Measurements from ENCODE around the gene MAGOH. TPM values are rescaled to one million over a fixed set of nuclear protein-coding genes. Genes with fewer than 3 reads are reported as not detected.

Gene MAGOH
- total RNA-seq, 2 experiments from 2014 or later: 90.9 to 91.4 TPM

GRCh38 chr1:53271446-53272090 is 33.2 kb upstream of the MAGOH start:
- no peak for ATAC-seq
- no peaks in the 10 kb centered on the region for H3K4me1 Mint-ChIP-seq (ENCODE audit: low read depth)
- H3K36me3 Mint-ChIP-seq (ENCODE audit: low read depth): peaks cover 48% of the 10 kb centered on the region
- no peak overlapping the region for H3K27ac Mint-ChIP-seq
- POLR2A ChIA-PET: no interaction called here
- no peak for TF ChIP-seq CTCF (IDR thresholded peaks at IDR 0.05)
- no peak overlapping the region for H3K4me3 Mint-ChIP-seq
- DNase-seq: no peak
- intact Hi-C loops (cut with micrococcal nuclease): no loop called here
- CTCF ChIA-PET: interaction anchor here (1.9 kb wide), 1 partner anchor 122 kb away, joined by 5 read pairs; no protein-coding TSS in a partner anchor
- no peaks in the 10 kb centered on the region for H3K9me3 Mint-ChIP-seq
- H3K27me3 Mint-ChIP-seq: no peaks in the 10 kb centered on the region

- ATAC-seq: no peak
- H3K36me3 Mint-ChIP-seq (ENCODE audit: low read depth): peaks cover 51% of the 10 kb centered on the region
- CTCF ChIA-PET: interaction anchor here (0.6 to 1.3 kb wide), 2 partner anchors 8 to 127 kb away, joined by 4 read pairs; no protein-coding TSS in a partner anchor
- intact Hi-C loops (cut with micrococcal nuclease): no loop called here
- no peak overlapping the region for H3K27ac Mint-ChIP-seq
- no peak for DNase-seq
- H3K4me1 Mint-ChIP-seq (ENCODE audit: low read depth): no peaks in the 10 kb centered on the region
- POLR2A ChIA-PET: interaction anchor here (1.1 kb wide), 1 partner anchor 18 kb away, joined by 4 read pairs; no protein-coding TSS in a partner anchor
- H3K4me3 Mint-ChIP-seq: no peak overlapping the region
- H3K27me3 Mint-ChIP-seq: no peaks in the 10 kb centered on the region
- H3K9me3 Mint-ChIP-seq: no peaks in the 10 kb centered on the region
- TF ChIP-seq CTCF (IDR thresholded peaks at IDR 0.05): no peak
These were observed 32.6 kb upstream of the MAGOH start for GRCh38 chr1:53270873-53271272.

- intact Hi-C loops (cut with micrococcal nuclease): no loop called here
- no peaks in the 10 kb centered on the region for H3K4me1 Mint-ChIP-seq (ENCODE audit: low read depth)
- H3K9me3 Mint-ChIP-seq: no peaks in the 10 kb centered on the region
- POLR2A ChIA-PET: interaction anchor here (1.1 kb wide), 1 partner anchor 18 kb away, joined by 4 read pairs; no protein-coding TSS in a partner anchor
- DNase-seq: no peak
- TF ChIP-seq CTCF (IDR thresholded peaks at IDR 0.05): no peak
- ATAC-seq: peak; percentile 47
- no peak overlapping the region for H3K4me3 Mint-ChIP-seq
- CTCF ChIA-PET: interaction anchor here (0.6 to 1.3 kb wide), 2 partner anchors 8 to 203 kb away, joined by 3 to 4 read pairs; no protein-coding TSS in a partner anchor
- H3K27me3 Mint-ChIP-seq: no peaks in the 10 kb centered on the region
- H3K27ac Mint-ChIP-seq: no peak overlapping the region
- H3K36me3 Mint-ChIP-seq (ENCODE audit: low read depth): peaks cover 53% of the 10 kb centered on the region
These were observed 31.8 kb upstream of the MAGOH start for GRCh38 chr1:53270107-53270506.

- no peak overlapping the region for H3K27ac Mint-ChIP-seq
- intact Hi-C loops (cut with micrococcal nuclease): no loop called here
- no peaks in the 10 kb centered on the region for H3K4me1 Mint-ChIP-seq (ENCODE audit: low read depth)
- CTCF ChIA-PET: interaction anchor here (1.1 to 2.1 kb wide), 3 partner anchors 10 to 126 kb away, joined by 3 to 11 read pairs (median 7); no protein-coding TSS in a partner anchor
- no peaks in the 10 kb centered on the region for H3K9me3 Mint-ChIP-seq
- ATAC-seq (no peak), DNase-seq (no peak)
- H3K36me3 Mint-ChIP-seq (ENCODE audit: low read depth): peaks cover 58% of the 10 kb centered on the region
- H3K27me3 Mint-ChIP-seq: no peaks in the 10 kb centered on the region
- POLR2A ChIA-PET: interaction anchor here (0.7 kb wide), 1 partner anchor 107 kb away, joined by 5 read pairs; no protein-coding TSS in a partner anchor
- no peak overlapping the region for H3K4me3 Mint-ChIP-seq
- TF ChIP-seq CTCF (IDR thresholded peaks at IDR 0.05): no peak
These were observed 29.4 kb upstream of the MAGOH start for GRCh38 chr1:53267761-53268160.

DNA sequence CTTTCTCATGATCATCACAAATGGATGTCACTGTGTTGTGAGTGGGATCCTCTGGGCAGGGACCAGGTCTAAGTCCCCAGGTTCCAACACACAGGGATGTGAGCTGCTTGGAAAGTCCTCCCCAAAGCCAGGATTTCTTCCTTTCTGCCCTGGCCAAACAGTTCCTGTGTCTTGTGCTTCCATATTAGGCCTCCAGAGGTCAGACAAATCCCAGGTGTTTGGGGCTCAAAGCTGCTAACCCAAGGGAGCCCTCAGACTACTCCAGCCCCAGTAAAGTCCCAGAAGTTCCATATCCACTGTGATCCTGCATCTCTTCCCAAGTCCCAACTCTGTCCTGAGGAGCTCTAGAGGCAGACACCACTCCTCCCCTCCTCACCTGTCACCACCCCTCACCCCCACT is 27.7 kb upstream of the MAGOH start:
- H3K27me3 Mint-ChIP-seq: no peaks in the 10 kb centered on the region
- no peak overlapping the region for H3K27ac Mint-ChIP-seq
- intact Hi-C loops (cut with micrococcal nuclease): no loop called here
- ChIA-PET POLR2A (no interaction called here), CTCF (no interaction called here)
- peak; percentile 13 for ATAC-seq
- TF ChIP-seq CTCF (IDR thresholded peaks at IDR 0.05): no peak
- no peaks in the 10 kb centered on the region for H3K9me3 Mint-ChIP-seq
- H3K4me3 Mint-ChIP-seq: no peak overlapping the region
- H3K4me1 Mint-ChIP-seq (ENCODE audit: low read depth): no peaks in the 10 kb centered on the region
- no peak for DNase-seq
- H3K36me3 Mint-ChIP-seq (ENCODE audit: low read depth): peaks cover 53% of the 10 kb centered on the region
